ENCODE results near the gene APOA5. TPM values are rescaled to one million over a fixed set of nuclear protein-coding genes. Genes with fewer than 3 reads are reported as not detected.
"Not testable (repeated sequence)": the region's sequence is repeated elsewhere in the genome, so short reads cannot be mapped to it uniquely, and the experiment has no call there.

The APOA5 gene
- polyA plus RNA-seq, 3 donors, result not detected

- Histone ChIP-seq H3K4me1 (ENCODE audit: control insufficient read depth in 1 of 2, insufficient read depth in 2 of 2, low read length in 2 of 2) (peaks cover 36 to 49% of the 10 kb centered on the region in 2 donors), H3K27ac (ENCODE audit: low read depth in 1 of 2, low read length in 2 of 2) (peak overlapping the region in 1 of 2 donors; percentile 91), H3K79me2 (ENCODE audit: insufficient read depth, low read length) (peaks cover 52% of the 10 kb centered on the region), H3K9ac (ENCODE audit: insufficient read depth, low read length, poor library complexity, severe bottlenecking) (peak overlapping the region; percentile 81), H3K27me3 (ENCODE audit: control insufficient read depth in 2 of 2, insufficient read depth in 2 of 2, low read length in 2 of 2) (no peaks in the 10 kb centered on the region), H4K20me1 (ENCODE audit: insufficient read depth, low read length) (peaks cover 12% of the 10 kb centered on the region), H3K4me2 (replicated peaks; ENCODE audit: extremely low read depth, low read length, poor library complexity, severe bottlenecking) (peak overlapping the region; percentile 99), H3K9me3 (replicated peaks in 1 of 2; ENCODE audit: control insufficient read depth in 1 of 2, insufficient read depth in 1 of 2, low read length in 2 of 2) (no peaks in the 10 kb centered on the region), H2AFZ (ENCODE audit: insufficient read depth, low read depth, low read length, poor library complexity, severe bottlenecking) (peak overlapping the region; percentile 98), H3K4me3 (replicated peaks in 1 of 3; ENCODE audit: low read depth in 2 of 3, low read length in 3 of 3) (peak overlapping the region; percentile 86 to 98 (median 93)), H3K36me3 (replicated peaks in 1 of 2; ENCODE audit: control insufficient read depth in 1 of 2, insufficient read depth in 2 of 2, low read length in 2 of 2) (peaks cover 4 to 38% of the 10 kb centered on the region in 2 donors)
- Mint-ChIP-seq H3K4me3 (peak overlapping the region; percentile 92 to 97), H3K36me3 (peaks cover 20 to 30% of the 10 kb centered on the region in 2 donors), H3K27me3 (ENCODE audit: low read depth in 3 of 3) (peaks cover 0 to 5% (median 1%) of the 10 kb centered on the region in 3 donors), H3K9me3 (no peaks in the 10 kb centered on the region), H3K27ac (peak overlapping the region in 4 of 7 donors; percentile 93 to 97 (median 94)), H3K4me1 (peaks cover 41% of the 10 kb centered on the region)
- intact Hi-C loops (cut with micrococcal nuclease), result loop anchor here in 1 of 2 donors (5.0 kb wide), 1 partner anchor 460 kb away; the partner anchor contains the start of genes PCSK7 and RNF214
- no peak for DNase-seq
- TF ChIP-seq CTCF (IDR thresholded peaks at IDR 0.05), result no peak
- WGBS (ENCODE audit: insufficient coverage), result 22% methylated on average over 1 of the region's 2 CpGs
Measured at GRCh38 chr11:116771935-116772334, 19.7 kb downstream of the APOA5 start.

GRCh38 chr11:116762132-116762531 lies 29.5 kb downstream of the APOA5 start:
- peaks cover 30% of the 10 kb centered on the region for H4K20me1 ChIP-seq (ENCODE audit: insufficient read depth, low read length)
- H3K36me3 ChIP-seq (replicated peaks in 1 of 2; ENCODE audit: control insufficient read depth in 1 of 2, insufficient read depth in 2 of 2, low read length in 2 of 2), result peaks cover 87 to 100% of the 10 kb centered on the region in 2 donors
- no peak overlapping the region for H3K4me2 ChIP-seq (replicated peaks; ENCODE audit: extremely low read depth, low read length, poor library complexity, severe bottlenecking)
- H3K4me3 ChIP-seq (replicated peaks in 1 of 3; ENCODE audit: low read depth in 2 of 3, low read length in 3 of 3), result no peak overlapping the region
- Mint-ChIP-seq H3K27ac (no peak overlapping the region), H3K36me3 (peaks cover 71 to 91% of the 10 kb centered on the region in 2 donors), H3K9me3 (no peaks in the 10 kb centered on the region), H3K4me1 (no peaks in the 10 kb centered on the region), H3K27me3 (ENCODE audit: low read depth in 3 of 3) (peaks cover 0 to 1% (median 0%) of the 10 kb centered on the region in 3 donors), H3K4me3 (no peak overlapping the region)
- no peak for TF ChIP-seq CTCF (IDR thresholded peaks at IDR 0.05)
- no peaks in the 10 kb centered on the region for H3K27me3 ChIP-seq (ENCODE audit: control insufficient read depth in 2 of 2, insufficient read depth in 2 of 2, low read length in 2 of 2)
- no CpG with 5 or more reads among the region's 2 CpGs for WGBS (ENCODE audit: insufficient coverage)
- no peak overlapping the region for H3K9ac ChIP-seq (ENCODE audit: insufficient read depth, low read length, poor library complexity, severe bottlenecking)
- peaks cover 30% of the 10 kb centered on the region for H3K79me2 ChIP-seq (ENCODE audit: insufficient read depth, low read length)
- intact Hi-C loops (cut with micrococcal nuclease), result no loop called here
- no peak for DNase-seq
- no peak overlapping the region for H2AFZ ChIP-seq (ENCODE audit: insufficient read depth, low read depth, low read length, poor library complexity, severe bottlenecking)
- H3K4me1 ChIP-seq (ENCODE audit: control insufficient read depth in 1 of 2, insufficient read depth in 2 of 2, low read length in 2 of 2), result no peaks in the 10 kb centered on the region
- H3K9me3 ChIP-seq (replicated peaks in 1 of 2; ENCODE audit: control insufficient read depth in 1 of 2, insufficient read depth in 1 of 2, low read length in 2 of 2), result no peaks in the 10 kb centered on the region
- no peak overlapping the region for H3K27ac ChIP-seq (ENCODE audit: low read depth in 1 of 2, low read length in 2 of 2)

GRCh38 chr11:116756044-116756443 lies 35.6 kb downstream of the APOA5 start:
- H3K27me3 Mint-ChIP-seq (ENCODE audit: low read depth in 3 of 3); H3K27me3 ChIP-seq (ENCODE audit: control insufficient read depth in 2 of 2, insufficient read depth in 2 of 2, low read length in 2 of 2); intact Hi-C loops (cut with micrococcal nuclease); H3K4me3 Mint-ChIP-seq; H3K9ac ChIP-seq (ENCODE audit: insufficient read depth, low read length, poor library complexity, severe bottlenecking); H3K4me1 ChIP-seq (ENCODE audit: control insufficient read depth in 1 of 2, insufficient read depth in 2 of 2, low read length in 2 of 2); DNase-seq; H3K9me3 ChIP-seq (replicated peaks in 1 of 2; ENCODE audit: control insufficient read depth in 1 of 2, insufficient read depth in 1 of 2, low read length in 2 of 2); H3K9me3 Mint-ChIP-seq; H2AFZ ChIP-seq (ENCODE audit: insufficient read depth, low read depth, low read length, poor library complexity, severe bottlenecking); H3K4me1 Mint-ChIP-seq; H3K27ac ChIP-seq (ENCODE audit: low read depth in 1 of 2, low read length in 2 of 2); H3K4me2 ChIP-seq (replicated peaks; ENCODE audit: extremely low read depth, low read length, poor library complexity, severe bottlenecking); H4K20me1 ChIP-seq (ENCODE audit: insufficient read depth, low read length); H3K79me2 ChIP-seq (ENCODE audit: insufficient read depth, low read length); H3K4me3 ChIP-seq (replicated peaks in 1 of 3; ENCODE audit: low read depth in 2 of 3, low read length in 3 of 3): not testable (repeated sequence)
- WGBS (ENCODE audit: insufficient coverage), result 95% methylated on average over 3 of the region's 8 CpGs
- peaks cover 91 to 98% of the 10 kb centered on the region in 2 donors for H3K36me3 ChIP-seq (replicated peaks in 1 of 2; ENCODE audit: control insufficient read depth in 1 of 2, insufficient read depth in 2 of 2, low read length in 2 of 2)
- peak overlapping the region in 1 of 7 donors; percentile 25 for H3K27ac Mint-ChIP-seq
- peaks cover 61 to 69% of the 10 kb centered on the region in 2 donors for H3K36me3 Mint-ChIP-seq
